ENCODE results near the gene MBTPS1.

DNA sequence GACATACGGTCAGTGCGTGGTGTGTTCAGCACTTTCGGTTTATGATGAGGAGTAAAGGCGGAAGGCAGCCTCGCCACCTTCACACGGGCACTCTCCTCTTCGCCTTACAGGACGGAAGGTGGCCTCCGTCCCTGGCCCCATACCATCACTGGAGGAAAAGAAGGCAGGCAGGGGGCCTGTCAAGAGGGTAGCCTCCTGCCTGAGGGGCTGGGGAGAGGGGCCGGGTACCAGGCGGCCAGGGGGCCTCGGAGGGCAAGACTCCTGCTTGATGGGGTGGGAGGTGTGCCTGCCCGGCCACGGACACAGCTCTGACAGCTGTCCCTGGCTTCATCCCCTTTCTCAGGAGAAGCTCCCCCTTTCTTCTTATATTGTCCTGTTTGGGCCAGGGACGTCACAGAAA, 58.5 kb downstream of the MBTPS1 start:
- TF ChIP-seq CTCF (conservative IDR thresholded peaks at IDR 0.05 in 1 of 2, IDR thresholded peaks at IDR 0.05 in 1 of 2; ENCODE audit: low read depth in 1 of 2, low read length in 2 of 2) (no peak), EZH2 (IDR thresholded peaks at IDR 0.05; ENCODE audit: low read length, missing control alignments) (no peak)

Data from fibroblast of lung (primary cell).